ENCODE data around the gene PC. TPM values are rescaled to one million over a fixed set of nuclear protein-coding genes. Genes with fewer than 3 reads are reported as not detected.

Gene PC
- total RNA-seq, 1 experiment from 2014 or later: 11.9 TPM

DNA sequence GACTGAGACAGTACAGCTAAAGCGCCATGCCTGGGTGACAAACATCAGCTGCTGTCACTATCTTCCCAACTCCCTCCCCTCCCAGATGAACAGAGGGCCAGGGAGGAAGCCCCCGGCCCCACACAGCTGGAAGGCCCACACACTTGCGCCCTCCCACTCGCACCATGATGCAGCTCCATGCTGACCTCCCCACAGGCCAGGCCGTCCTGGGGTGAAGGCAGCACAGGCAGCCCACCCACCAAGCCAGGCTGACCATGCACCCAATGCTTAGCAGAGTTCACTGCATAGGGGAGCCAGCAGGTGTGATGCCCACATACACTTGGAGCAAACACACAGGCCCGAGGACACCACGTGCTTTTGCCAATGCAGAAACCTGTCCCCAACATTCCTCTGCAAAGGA lies 79.2 kb downstream of the PC start:
- in situ Hi-C loops (cut with HindIII; ENCODE audit: low pct_unique_long_range_greater_than_20kb, low sequenced_read_pairs): no loop called here
- no peak for DNase-seq (ENCODE audit: low read depth)

DNA sequence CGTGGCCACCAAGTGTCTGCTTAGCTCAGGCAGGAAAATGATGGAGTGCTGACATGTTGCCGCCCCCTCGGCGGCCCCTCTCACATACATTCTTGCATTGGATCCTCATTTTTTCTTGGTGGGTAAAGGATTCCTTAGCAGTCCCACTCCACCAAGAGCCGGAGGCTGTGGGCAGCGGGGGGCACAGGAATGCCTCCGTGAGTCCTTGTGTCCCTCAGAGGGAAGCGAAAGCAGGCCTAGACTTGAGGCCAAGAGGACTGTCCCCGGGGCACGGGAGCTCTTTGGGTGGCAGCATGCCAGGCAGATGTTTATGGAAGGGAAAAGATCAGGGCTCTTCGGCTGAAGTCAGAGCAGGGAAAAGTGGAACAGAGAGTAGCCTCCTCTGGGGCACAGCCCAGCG lies 79.7 kb downstream of the PC start:
- in situ Hi-C loops (cut with HindIII; ENCODE audit: low pct_unique_long_range_greater_than_20kb, low sequenced_read_pairs): no loop called here
- no peak for DNase-seq (ENCODE audit: low read depth)

DNA sequence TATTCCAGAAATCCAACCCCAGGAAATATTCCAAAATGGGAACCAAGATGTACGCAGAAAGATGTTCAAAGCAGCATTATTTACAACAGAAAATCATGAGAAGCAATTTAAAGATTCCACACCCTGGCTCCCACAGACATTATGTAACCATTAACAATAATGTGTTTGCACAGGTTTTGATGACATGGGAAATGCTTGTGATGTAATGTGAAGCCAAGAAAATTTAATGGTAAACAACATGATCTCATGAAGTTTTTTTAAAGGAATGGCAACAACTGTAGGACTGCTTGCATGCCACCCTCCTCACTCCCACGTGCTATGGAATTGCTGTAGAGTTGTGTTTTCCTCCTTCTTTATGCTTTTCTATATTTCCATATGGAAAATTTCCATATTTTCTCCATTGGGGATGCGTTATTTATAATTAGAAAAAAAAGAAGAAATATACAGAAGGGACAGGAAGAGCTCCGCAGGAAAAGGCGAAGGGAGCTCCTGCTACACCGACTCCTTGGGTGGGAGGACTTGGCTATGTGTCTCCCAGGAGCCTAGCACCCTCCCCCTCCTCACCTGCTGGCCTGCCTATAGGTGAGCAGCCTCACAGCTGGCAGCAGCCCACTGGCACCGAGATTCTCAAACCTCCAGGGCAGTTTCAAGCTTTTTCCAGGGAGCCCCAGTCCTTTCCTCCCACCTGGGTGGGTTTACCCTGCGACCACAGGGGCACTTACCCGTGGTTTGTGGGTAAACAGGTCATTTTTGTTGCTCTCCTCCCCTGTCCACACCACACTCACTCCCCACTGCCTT lies 80.4 kb downstream of the PC start:
- no peak for DNase-seq (ENCODE audit: low read depth)
- in situ Hi-C loops (cut with HindIII; ENCODE audit: low pct_unique_long_range_greater_than_20kb, low sequenced_read_pairs): no loop called here

DNA sequence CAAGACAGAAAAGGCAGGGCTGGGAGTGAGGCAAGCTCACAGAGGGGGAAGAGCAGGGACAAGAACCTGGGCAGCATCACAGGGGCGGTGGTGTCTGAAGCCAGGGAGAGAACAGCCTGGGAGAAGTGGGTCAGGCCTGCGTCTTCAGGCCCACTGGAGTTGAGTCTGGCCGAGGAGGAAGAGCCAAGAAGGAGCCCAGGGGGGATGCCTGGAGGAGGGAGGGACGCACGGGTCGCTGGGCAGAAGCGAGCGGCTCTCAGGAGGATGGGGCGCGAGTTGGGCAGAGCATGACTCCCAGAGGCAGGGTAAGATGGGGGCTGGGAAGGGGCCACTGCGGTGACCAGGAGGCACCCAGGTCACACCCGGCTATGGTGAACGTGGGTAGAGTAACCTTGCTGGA lies 82.8 kb downstream of the PC start:
- in situ Hi-C loops (cut with HindIII; ENCODE audit: low pct_unique_long_range_greater_than_20kb, low sequenced_read_pairs): no loop called here
- DNase-seq (ENCODE audit: low read depth): no peak

DNA sequence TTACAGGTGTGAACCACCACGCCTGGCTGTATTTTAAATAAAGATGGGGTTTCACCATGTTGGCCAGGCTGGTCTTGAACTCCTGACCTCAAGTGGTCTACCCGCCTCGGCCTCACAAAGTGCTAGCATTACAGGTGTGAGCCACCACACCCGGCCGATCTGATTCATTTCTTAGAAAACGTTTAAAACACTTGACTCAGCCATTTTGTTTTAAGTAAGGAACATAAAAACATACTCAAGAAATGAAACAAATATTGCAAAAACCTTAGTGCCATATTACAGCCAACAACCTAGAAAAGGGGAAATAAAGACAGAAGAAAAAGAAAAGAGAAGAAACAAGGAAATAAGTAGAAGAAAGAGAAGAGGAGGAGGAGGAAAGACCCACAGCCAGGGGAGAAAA lies 84.0 kb downstream of the PC start:
- in situ Hi-C loops (cut with HindIII; ENCODE audit: low pct_unique_long_range_greater_than_20kb, low sequenced_read_pairs): no loop called here
- no peak for DNase-seq (ENCODE audit: low read depth)

DNA sequence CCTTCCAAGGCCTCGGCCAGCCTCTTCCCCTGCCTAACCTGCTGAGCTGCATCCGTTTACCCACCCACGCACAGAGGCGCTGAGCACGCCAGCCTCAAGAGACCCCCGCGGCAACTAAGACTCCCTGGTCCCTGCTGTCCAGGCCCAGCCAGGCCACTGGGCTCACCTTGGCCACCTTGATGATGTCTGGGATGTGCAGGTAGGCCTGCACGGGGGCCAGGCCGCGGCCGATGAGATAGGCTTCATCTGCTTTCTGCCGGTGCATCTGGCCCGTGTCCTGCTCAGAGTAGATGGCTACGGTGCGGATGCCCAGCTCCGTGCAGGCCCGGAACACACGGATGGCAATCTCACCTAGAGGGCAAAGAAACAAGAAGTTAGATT lies 86.7 kb downstream of the PC start:
- in situ Hi-C loops (cut with HindIII; ENCODE audit: low pct_unique_long_range_greater_than_20kb, low sequenced_read_pairs): no loop called here
- no peak for DNase-seq (ENCODE audit: low read depth)

DNA sequence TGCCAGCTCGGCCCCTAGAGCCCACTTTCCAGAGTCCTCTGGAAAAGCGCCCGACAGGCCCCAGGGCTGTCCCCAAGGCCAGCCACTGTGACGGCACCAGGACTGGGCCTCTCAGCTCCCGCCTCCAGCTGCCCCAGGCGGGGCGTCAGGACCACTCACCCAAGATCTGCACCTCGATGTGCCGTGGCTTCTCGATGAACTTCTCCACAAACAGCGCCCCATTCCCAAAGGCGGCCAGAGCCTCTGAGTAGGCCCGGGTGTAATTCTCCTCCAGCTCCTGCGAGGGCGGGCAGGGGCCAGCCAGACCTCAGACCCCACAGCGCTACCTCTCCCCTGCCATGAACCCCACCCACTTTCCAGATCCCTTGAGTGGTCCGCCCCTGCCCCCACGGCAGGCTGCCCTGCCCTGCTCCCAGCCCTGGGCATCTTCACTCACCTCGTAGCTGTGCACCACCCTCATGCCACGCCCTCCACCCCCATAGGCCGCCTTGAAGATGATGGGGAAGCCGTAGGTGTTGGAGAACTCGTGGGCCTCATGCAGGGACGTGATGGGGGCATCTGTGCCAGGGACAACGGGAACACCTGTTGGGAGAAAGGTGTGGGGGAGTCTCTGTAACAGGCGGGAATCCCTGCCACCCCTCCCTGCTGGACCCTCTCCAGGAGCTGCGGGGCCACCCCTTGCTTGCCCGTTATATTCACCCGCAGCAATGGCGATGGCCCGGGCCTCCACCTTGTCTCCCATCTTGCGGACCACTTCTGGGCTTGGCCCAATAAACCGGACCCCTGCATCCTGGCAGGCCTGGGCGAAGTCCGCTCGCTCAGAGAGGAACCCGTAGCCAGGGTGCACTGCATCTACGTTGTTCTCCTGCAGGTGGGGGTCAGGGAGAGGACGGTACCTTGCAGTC lies 87.3 kb downstream of the PC start:
- no peak for DNase-seq (ENCODE audit: low read depth)
- in situ Hi-C loops (cut with HindIII; ENCODE audit: low pct_unique_long_range_greater_than_20kb, low sequenced_read_pairs): no loop called here

DNA sequence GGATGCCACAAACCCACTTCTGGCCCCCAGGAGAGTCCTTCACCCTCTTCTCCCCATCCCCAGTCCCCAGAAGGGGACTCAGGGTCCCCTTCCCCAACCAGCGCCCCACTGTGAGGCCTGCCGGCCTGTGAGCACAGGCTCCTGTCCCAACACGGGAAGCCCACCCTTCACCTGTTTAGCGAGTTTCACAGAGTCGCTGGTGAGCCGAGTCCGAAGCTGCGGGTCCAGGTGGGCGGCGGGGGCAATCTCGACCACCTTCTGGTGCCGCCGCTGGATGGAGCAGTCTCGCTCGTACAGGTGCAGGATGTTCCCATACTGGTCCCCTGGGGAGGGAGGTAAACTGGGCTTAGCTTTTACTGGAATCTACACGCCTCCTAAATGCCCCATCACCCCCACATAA lies 88.1 kb downstream of the PC start:
- in situ Hi-C loops (cut with HindIII; ENCODE audit: low pct_unique_long_range_greater_than_20kb, low sequenced_read_pairs): no loop called here
- DNase-seq (ENCODE audit: low read depth): no peak

DNA sequence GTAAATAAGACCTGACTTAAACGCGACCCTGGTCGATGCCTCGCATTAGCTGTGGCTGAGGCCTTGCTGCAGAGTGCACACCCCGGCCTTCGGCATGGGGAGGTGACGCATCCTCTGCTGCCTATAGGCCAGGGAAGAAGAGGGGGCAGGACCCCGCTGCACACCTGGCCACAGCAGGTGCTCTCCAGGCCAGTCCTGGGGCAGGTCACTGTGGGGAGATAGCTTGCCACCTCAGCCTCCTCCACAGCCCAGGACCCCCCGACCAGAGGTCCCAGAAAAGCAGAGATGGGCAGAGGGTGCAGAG lies 88.7 kb downstream of the PC start:
- in situ Hi-C loops (cut with HindIII; ENCODE audit: low pct_unique_long_range_greater_than_20kb, low sequenced_read_pairs): no loop called here

DNA sequence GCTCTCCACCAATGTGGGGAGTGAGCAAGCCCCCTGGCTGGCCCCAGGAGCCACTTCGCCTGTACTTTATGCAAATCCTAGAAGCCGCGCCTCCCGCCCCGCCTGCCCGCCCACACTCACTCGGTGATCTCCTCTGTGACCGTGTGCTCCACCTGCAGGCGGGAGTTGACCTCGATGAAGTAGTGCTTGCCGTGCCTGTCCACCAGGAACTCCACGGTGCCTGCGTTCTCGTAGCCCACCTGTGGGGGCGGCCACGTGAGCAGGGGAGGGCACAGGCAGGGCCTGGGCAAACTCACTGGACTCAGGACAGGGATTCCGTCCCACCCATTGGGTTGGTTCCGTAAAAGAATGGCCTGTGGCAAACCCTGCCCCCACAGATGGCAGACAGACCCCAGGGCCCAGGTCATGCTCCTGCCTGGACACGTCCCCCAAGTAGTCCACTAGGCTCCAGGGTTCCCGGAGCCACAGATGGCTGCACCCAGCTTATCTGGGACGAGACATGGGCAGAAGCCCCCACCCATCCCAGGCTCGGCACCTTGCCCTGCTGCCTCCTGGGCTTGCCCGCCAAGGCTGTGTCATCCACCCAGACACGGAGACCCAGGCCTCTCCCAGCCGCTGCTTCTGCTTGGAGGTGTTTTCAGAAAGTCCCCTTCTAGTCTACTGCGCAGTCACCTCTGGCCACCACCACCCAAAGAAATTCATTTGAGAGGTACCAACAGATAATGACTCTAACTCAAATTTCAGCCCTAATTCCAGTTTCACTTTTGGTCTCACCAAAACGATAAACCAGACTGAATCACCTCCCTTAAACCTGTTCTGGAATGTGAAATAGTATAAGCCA lies 89.2 kb downstream of the PC start:
- no peak for DNase-seq (ENCODE audit: low read depth)

More for the DNA sequence above, 88.7 kb downstream of the PC start:
- DNase-seq (ENCODE audit: low read depth): no peak

DNA sequence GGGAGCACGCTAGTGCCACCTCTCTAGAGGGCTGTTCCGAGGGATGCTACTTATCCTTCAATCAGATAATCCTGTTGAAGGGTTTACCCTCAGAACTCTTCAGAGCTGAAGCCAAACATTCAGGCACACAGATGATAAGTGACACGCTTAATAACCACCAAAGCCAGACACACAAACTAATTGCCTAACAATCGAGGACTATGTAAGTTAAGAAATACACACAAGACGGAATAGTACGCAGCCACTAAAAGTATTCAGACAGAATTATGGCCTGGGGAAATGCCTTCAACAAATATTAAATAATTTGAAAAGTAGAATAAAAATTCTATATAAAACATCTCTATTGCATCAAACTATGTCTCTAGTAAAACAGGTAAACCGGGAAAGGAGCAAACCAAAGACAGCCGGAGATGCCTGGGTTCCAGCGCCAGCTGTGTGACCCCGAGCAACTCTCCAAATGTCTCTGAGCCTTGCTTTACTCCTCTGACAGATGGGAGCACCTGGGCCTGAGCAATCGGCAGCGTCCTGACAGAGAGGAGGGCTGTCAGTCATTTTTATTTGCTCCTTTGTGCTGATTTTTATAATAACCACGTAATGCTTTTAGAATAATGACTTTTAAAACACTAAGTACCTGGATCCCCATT lies 90.0 kb downstream of the PC start:
- DNase-seq (ENCODE audit: low read depth): no peak
- in situ Hi-C loops (cut with HindIII; ENCODE audit: low pct_unique_long_range_greater_than_20kb, low sequenced_read_pairs): no loop called here

More for the DNA sequence above, 89.2 kb downstream of the PC start:
- in situ Hi-C loops (cut with HindIII; ENCODE audit: low pct_unique_long_range_greater_than_20kb, low sequenced_read_pairs): no loop called here

DNA sequence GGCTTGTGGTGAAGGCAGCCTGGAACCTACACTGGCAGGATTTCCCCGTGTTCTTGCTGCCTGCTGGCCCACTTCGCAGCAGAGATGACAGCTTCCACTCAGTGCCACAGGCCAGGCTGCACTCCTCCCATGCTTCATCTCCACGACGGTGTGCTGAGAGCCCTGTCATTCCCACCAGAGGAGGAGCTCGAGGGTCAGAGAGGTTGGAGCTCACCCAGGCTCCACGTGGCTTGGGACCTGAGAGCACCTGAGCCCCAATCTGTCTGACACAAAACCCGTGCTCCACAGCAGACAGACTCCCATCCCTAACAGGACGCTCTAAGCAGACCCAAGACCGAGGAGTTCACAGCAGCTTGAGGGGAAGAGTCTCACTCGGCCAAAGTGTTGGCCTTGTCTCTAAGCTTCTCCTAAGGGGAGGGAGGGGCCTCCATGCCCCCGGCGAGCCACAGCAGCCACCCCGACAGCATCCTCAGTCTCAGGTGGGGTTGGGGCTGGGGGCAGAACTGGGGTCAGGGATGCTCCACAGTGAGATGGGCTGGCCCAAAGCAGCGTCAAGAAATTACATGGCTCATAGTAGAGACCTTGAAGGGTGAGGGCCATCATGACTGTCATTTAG lies 90.7 kb downstream of the PC start:
- no peak for DNase-seq (ENCODE audit: low read depth)
- in situ Hi-C loops (cut with HindIII; ENCODE audit: low pct_unique_long_range_greater_than_20kb, low sequenced_read_pairs): no loop called here

DNA sequence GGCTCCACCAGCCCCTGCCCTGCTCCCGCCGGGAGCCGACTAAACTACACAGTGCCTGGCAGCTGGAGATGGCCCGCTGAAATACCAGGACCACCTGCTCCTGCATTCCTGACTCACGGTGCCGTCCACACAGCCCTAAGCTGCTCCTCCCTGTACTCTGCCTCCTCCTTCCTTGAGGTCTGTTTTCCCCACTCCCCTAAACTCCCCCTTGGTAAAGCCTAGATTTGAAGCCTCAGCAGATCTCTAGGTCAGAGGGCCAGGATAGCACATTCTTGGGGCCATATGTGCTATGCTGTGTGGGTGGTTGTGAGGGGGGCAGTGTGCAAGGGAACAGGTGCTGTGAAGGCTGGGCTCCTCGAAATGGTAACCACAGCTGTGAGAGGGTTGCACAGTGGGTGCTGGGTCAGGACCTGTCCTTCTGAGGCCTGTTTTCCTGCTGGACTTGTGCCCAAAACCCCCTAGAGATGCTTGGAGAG lies 91.6 kb downstream of the PC start:
- no peak for DNase-seq (ENCODE audit: low read depth)
- in situ Hi-C loops (cut with HindIII; ENCODE audit: low pct_unique_long_range_greater_than_20kb, low sequenced_read_pairs): no loop called here

DNA sequence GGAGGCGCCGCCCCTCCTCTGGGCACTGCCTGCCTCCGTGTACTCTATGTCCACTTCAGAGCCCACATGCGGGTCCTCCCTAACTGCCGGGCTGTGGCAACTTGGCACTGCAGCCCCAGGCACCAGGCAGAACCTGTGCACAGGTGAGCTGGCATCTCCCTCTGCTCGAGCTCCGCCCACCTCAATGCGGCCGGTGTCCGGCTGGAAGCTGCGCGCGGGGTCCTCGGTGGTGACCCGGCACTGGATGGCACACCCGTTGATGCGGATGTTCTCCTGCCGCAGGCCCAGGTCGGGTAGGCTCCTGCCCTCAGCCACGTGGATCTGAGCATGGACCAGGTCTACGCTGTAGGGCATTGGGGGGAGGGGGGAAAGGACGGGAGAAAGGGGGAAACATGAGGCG lies 92.2 kb downstream of the PC start:
- DNase-seq (ENCODE audit: low read depth): no peak
- in situ Hi-C loops (cut with HindIII; ENCODE audit: low pct_unique_long_range_greater_than_20kb, low sequenced_read_pairs): no loop called here

DNA sequence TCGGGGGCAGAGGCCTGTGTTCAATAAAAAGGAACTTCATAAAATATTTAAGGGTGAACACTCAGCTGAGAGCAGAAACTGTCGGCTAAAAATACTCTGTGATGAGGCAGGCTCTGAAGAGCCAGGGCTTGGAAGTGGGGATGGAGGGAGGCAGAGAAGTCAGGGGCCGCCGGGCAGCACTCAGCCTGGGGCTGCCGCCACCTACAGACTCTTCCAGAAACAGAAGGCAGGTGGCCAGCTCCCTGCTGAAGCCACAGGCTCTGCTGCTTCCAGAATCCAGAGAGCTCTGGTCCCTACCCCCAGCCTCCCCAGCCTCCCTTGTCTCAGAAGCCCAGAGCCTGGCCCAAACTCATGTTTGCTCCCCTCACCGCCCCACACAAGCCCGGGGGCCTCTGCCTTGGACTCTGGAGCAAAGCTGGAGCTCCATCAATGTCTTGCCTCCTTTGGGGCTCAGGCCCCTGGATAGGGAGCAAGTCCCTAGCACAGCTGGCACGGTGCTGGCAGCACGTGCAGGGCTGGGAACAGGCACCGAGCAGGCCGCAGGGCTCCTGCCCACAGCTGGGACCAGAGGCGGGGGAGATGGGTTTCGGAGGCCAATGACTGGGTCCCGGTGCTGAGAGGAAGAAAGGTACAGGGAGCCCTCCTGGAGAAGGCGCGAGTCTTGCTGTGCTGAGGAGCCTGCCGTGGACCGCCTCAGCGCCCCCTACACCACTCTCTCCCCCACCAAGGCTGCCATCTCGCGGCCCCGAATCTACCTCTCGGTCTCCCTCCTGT lies 93.1 kb downstream of the PC start:
- in situ Hi-C loops (cut with HindIII; ENCODE audit: low pct_unique_long_range_greater_than_20kb, low sequenced_read_pairs): no loop called here
- DNase-seq (ENCODE audit: low read depth): no peak

DNA sequence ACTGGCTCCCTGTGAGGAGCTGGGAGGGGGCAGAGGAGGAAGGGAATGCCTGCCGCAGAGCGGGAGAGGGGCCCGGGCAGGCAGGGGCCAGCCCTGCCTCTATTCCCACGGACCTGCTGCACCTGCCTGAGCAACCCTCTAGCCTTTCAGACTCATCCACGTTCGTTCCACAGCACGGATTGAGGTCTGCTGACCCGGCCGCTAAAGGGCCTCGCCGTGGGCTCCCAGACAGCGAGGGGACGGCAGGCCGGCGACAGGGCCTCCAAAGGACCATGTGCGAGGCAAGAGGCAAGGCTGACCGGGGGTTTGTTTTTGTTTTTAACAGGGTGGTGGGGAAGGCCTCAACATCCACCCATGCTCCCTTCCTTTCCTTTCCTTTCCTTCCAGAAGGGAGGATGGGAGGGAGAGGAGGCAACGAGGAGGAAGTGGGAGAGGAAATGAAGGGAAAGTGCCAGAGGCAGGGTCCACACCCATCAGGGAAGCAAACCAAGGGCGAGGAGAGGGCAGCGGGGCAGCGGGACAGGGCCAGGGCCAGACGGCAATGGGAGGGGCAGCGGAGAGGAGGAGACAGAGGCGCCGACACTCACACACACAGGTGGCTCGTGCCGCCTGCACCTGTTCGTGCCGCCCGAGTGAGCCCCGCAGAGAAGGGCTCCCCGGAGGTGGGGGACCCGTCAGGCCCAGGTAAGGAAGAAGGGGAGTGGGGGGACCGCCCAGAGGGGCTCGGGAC lies 93.8 kb downstream of the PC start:
- in situ Hi-C loops (cut with HindIII; ENCODE audit: low pct_unique_long_range_greater_than_20kb, low sequenced_read_pairs): no loop called here
- no peak for DNase-seq (ENCODE audit: low read depth)

All from Caki2 (cell line).